Measurements from ENCODE around the gene NEU2.
"Not testable (repeated sequence)": the region's sequence is repeated elsewhere in the genome, so short reads cannot be mapped to it uniquely, and the experiment has no call there.

The NEU2 gene

DNA sequence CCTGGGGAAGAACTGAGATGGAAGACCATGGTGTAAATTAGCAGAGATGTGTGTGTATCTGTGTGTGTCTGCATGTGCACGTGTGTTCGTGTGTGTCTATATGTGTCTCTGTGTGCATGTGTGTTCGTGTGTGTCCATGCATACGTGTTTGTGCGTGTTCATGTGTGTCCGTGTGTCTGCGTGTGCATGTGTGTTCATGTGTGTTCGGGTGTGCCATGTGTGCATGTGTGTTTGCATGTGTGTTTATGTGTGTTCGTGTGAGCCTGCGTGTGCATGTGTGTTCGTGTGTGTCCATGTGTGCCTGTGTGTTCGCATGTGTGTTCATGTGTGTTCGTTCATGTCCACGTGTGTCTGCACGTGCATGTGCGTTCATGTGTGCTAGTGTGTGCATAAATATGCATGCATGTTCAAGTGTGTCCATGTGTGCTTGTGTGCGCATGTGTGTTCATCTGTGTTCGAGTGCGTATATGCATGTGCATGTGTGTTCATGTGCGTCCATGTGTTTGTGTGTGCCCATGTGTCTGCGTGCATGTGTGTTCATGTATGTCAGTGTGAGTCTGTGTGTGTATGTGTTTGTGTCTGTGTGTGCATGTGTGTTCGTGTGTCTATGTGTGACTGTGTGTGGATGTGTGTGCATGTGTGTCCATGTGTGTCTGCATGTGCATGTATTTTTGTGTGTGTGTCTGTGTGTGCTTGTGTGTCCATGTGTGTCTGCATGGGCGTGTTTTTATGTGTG, 3.1 kb downstream of the NEU2 start:
- DNase-seq = no peak

DNA sequence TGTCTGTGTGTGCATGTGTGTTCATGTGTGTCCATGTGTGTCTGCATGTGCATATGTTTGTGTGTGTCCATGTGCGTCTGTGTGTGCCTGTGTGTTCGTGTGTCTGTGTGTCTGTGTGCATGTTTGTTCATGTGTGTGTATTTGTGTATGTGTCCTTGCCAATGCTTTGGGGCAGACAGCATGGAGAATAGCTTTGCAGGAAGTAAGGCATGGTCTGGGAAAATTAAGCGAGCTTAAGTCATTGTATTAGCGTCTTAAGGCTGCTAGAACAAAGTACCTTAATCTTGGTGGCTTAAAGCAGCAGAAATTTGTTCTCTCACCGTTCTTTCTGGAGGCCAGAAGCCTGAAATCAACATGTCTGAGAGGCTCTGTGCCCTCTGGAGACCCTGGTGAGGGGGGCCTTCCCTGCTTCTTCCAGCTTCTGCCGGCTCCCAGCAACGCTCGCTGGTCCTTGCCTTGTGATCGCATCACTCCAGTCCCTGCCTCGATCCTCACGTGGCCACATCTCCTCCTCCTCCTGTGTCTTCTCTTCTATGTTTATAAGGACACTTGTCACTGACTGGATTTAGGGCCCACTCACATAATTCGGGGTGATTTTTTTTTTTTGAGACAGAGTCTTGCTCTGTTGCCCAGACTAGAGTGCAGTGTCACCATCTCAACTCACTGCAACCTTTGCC, 3.8 kb downstream of the NEU2 start:
- no peak for DNase-seq

DNA sequence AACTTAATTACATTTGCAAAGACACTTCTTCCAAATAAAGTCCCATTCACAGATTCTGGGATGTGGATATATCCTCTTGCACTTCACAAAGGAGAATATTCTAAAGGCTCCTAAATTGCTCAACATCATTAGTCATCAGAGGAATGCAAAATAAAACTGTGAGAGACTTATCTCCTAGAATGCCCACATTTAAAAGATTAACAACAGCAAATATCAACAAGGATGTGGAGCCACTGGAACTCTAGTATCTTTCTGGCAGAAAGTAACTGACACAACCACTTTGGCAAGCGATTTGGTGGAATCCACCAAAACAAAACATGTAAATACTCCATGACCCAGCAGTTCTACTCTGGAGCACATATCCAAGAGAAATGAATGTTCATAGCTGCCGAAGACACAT, 4.6 kb downstream of the NEU2 start:
- DNase-seq = no peak

DNA sequence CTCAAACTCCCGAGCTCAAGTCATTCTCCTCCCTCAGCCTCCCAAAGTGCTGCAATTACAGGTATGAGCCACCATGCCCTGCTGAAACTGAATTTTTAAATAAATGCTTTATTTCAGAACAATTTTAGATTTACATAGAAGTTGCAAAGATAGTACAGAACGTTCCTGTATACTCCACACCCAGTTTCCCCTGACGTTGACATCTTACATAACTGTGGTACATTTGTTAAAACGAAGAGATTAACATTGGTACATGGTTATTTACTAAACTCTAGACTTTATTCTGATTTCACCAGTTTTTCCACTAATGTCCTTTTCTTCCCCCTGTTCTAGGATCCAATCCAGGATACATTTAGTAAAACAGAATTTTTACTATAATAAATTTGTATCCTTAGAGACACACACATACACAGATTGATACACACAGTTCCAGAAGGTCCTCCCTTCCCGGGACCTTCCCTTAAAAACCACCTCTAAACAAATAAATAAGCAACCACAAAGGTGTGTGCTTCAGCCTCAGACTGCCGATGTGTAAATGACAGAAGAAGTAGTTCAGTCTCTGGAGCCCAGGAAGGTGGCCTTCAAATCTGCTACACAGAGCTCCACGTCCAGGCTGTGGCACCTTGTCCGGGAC, 6.9 kb downstream of the NEU2 start:
- DNase-seq = no peak

DNA sequence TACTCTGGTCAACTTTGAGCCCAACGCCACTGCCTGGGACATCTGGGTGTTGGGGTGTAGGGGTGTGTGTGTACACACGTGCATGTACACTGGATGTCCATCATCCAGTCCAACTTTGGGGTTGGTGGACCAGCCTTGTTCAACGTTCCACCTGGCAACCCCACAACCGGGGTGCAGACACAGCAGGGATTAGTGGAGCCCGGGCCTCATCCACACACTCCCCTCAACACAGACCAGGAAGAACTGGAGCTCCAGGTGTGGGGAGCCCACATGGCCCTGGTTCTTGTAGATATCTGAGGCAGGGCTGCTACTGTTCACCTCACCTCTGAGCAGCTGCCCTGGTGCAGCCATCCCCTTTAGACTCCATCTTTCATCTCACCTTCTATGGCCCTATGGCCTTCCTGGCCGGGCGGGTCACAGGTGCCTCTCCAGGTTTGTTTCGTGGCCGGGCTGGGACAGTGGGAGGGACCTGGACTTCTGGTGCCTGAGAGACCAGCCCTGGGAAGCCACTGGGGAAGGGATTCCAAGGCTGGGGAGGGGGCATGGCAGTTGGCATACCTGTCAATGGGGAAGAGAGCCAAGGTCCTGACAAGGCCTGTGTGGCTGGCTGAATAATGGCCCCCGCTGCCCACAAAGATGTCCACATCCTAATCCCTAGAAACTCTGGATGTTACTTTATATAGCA, 7.5 kb downstream of the NEU2 start:
- no peak for DNase-seq

DNA sequence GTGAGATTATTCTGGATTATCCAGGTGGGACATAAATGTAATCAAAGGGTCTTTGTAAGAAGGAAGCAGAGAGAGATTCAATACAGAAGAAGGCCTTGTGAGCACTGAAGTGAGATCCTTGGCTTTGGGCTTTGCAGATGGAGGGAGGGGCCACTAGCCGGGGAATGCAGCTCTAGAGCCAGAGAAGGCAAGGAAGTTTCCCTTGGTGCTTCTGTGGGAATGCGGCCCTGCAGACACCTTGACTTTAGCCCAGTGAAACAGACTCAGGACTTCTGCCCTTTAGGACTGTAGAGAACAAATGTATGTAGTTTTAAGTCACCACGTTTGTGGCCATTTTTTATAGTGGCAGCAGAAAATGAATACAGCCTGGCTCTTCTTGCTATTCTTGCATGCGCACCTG, 8.1 kb downstream of the NEU2 start:
- DNase-seq = no peak

DNA sequence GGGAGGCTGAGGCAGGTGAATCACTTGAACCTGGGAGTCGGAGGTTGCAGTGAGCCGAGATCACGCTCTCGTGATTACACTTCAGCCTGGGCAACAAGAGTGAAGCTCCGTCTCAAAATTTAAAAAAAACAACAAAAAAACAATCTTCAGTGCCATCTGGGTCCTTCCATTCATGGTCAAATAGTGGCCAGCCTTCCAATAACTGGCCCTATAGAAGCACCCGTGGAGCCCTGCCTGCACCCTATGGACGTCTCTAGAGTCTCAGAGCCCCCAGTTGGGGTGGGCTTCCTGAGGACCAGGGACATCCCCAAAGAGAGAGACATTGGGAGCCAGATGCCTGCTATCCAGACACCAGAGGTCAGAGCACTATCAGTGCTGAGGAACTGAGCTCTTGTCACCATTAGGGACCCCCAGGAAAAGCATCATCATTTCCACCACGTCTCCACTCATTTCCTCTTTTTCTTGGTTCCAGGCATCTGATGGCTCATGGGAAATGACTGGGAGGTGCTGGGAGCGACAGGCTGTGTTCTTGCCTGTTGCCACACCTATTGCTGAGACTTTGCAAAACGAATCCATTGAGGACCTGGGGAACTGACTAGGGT, 9.4 kb downstream of the NEU2 start:
- no peak for DNase-seq

DNA sequence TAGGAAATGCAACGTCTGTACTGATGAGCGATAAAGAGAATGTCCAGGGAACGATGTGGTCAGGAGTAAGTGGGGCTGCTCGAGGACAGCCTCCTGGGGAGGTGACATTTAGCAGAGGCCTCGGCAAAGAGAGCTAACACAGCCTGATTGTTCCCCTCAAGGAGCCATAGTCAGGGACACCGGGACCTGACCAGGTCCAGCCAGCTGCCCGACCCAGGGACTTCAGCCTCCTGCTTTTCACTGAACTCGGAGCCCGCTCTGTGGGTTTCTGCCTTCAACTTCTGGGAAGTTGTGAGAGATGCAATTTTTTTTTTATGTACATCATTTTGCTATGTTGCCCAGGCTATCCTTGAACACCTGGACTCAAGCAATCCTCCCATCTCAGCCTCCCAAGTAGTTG, 10.1 kb downstream of the NEU2 start:
- no peak for DNase-seq

DNA sequence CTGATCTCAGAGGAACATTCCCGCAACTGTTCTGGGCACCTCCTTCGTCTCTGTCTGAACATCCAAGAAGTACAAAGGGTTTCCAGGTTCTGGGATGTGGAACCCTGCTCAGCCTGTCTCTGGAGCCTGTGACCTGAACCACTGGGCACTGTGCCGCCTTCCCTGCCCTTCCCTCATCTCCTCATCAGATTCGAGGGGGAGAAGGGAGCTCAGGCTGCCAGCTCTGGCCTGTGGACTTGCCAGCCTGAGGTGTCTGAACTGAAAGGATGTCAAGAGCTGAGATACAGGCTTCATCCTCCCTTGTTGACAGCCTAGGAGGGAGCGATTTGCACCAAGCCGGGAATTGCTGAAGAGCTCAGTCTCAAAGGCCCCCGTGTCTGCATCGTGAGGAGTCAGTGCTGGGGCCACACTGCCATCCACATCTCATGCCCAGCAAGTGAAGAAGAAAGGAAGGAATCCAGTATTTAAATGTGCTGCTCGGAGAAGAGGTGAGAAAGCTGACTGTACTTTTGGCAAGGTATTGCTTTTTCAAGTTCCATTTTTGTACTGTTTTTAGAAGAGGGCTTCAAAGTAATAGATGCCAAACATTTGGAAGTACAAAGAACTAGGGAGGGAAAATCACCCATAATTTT, 12.6 kb downstream of the NEU2 start:
- DNase-seq = no peak

DNA sequence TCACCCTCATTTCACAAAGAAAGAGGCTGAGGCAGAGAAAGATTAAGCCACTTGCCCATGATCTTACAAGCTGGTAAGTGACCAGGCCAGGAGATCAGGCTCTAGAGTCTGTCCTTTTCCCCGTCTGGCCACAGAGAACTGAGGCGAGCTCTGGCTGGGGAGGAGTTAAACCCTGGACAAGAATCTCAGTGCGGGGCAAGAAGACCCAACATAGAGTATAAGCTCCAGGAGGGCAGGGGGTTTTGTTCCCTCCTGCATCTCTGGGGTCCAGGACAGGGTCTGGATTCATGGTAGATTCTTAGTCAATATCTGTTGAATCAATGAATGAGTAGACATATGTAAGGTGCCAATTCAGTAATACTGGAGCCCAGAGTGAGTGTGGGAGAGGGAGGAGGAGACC, 14.7 kb downstream of the NEU2 start:
- no peak for DNase-seq

DNA sequence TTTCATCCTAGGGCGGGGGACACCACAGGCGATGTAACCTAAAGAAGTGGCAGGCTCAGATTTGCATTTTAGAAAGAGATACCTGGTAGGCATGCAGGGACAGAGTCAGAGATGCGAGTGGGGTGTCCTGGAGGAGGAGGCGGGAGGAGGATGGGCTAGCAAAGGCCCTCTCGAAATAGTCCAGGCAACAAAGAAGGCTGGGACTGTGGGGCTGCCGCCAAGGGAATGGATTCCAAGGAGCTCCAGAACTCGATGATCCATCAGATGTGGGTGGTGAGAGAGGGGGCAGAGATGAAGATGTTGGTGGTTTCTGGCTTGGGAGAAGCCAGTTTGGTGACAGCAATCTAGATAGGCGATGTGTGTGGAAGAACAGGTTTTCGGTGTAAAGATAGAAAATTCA, 15.2 kb downstream of the NEU2 start:
- no peak for DNase-seq

DNA sequence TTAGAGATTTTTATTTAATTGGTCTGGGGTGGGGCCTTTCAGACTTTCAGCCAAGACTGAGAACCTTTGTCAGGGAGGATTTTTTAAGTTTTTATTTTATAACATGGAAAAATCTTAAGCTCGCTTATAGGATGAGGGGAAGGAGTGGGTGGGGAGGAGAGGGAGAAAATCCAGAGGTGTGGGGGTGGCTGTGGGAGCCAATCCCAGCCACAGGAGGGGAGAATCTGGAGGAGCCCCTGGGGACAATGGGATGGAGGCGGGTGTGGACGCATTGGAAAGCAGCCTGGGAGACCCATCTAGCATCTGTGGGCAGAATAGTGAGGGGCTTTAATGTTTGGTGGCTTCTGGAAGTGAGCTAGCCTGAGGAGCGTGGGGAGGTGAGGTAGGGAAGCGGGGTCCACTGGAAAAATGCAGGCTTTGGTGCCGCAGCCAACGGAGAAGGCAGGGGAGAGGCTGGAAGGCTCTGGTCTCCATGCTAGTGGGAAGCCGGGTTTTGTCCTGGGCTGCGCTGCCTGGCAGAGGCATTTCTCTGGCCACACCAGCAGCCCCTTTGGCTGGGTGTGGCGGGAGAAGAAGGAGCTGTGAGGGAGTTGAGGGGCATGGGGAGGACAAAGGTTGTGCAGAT, 16.2 kb downstream of the NEU2 start:
- DNase-seq = no peak

DNA sequence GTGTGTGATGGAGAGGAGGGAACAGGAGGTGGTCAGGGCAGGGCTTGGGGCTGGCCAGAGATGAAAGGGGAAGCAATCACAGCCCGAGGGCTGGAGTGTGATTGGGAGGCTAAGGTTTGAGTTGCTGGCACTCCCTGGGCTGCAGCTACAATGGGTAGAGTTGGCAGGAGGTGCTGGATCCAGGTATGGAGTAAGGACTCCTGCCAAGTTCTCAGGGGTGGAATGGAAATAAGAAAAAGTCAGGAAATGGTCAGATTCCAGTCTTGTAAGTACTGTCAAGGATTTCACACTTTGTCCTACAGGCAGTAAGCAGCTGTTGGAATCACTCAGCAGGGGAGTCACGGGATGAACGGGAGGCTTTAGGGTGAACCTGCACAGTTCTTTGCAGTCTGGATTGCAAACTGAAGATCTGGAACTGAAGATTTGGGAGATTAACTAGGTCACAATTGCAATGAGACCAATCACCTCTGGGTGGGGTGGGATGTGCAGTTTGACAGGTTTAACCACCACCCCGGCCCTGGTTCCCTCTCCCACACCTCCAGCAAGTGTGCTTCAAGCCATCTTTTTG, 16.8 kb downstream of the NEU2 start:
- DNase-seq = no peak

DNA sequence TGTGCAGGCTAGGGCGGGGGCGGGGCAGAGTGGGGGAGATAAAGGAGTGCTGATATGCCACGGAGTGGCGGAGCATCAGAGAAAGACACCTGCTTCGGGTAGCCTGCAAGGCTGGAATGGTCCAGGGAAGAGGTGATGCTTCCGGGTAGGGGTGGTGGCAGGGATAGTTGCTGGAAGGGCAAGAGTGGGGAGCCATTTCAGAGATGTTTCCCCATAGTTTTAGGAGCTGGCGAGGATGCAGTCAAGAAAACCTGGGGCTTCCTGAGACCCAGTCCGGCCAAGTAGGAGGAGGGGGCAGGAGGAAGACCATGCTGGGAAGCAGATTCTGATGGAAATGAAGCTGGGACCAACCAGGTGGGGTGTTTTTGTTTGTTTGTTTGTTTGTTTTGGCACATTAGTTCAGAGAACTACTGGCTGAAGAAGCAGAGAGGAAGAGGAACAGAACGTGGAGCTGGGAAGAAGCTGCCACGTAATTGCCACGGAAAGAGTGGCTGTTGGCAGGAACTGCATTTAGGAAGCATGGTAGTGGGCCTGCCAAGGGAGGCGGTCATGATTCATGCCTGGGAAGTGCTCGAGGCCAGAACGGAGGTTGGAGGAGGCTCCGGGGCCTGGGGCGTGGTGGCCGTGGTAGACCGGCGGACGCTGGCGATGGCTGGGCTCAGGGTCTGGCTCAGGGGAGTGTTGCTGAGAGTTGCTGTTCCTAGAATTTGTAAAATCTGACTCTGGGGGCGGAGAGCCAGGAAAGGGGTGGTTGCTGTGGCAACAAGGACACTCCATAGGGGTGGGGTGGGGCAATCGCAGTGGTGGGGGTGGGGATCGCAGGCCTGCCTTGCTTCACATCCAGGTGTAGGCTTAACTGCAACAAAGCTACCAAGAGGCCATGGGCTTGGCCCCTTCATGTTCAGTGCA, 19.0 kb downstream of the NEU2 start:
- DNase-seq = no peak

DNA sequence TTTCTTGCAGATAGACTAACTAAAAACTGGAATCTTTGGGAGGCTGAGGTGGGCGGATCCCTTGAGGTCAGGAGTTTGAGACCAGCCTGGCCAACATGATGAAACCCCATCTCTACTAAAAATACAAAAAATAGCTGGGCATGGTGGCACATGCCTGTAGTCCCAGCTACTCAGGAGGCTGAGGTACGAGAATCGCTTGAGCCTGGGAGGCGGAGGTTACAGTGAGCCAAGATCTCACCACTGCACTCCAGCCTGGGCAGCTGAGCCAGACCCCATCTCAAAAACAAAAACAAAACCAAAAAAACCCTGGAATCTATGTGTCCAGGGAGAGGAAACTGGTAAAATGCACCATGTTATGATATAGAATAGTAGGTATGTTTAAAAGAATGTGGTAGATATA, 20.0 kb downstream of the NEU2 start:
- DNase-seq = not testable (repeated sequence)

DNA sequence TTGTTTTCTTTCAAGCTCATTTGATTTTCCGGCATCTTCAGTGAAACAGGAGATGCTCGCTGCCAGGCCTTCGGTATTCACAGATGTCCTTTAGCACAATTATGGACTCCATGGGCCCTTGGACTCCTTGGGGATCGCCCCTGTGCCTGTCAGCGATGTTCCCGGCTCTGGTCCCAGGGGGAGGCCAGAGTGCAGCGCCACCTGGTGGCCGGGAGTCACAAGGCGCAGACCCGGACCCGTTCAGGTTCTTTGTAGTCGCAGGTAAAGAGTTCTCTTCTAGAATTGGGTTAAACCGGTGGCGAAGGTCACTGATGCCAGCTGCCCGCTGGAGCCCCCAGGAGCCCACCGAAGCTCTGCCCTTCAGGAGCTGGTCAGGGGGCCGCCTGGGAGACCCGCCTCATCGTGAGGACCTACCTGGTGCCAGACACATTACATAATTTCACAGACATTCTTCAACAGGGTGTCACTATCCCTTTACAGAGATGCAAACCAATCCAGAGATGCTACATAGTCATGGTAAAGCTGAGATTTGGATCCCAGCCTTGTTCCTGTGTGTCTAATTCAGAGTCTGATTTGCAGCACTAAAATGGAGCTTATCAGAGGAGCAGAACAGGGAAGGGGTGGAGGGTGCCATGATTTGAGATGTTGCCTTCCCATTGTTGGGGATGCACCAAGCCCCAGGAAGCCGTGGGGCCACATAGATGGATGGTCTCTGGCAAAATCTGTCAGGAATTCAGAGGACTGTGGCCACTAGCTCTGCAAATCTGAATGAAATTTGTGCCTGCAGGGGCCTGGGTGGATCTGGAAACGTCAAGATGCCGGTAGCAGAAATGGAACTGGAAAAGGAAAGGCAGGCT, 21.7 kb downstream of the NEU2 start:
- DNase-seq = no peak

DNA sequence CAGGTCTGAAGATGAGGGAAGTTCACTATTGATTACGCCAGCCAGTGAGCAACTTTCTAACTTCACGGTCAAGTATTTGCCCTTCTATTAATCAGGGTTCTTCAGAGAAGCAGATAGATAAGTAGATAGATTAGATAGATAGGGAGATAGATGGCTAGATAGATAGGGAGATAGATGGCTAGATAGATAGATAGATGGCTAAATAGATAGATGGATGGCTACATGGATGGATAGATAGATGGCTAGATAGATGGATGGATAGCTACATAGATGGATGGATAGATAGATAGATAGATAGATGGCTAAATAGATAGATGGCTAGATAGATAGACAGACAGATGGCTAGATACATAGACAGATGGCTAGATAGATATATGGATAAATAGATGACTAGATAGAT, 22.9 kb downstream of the NEU2 start:
- no peak for DNase-seq

DNA sequence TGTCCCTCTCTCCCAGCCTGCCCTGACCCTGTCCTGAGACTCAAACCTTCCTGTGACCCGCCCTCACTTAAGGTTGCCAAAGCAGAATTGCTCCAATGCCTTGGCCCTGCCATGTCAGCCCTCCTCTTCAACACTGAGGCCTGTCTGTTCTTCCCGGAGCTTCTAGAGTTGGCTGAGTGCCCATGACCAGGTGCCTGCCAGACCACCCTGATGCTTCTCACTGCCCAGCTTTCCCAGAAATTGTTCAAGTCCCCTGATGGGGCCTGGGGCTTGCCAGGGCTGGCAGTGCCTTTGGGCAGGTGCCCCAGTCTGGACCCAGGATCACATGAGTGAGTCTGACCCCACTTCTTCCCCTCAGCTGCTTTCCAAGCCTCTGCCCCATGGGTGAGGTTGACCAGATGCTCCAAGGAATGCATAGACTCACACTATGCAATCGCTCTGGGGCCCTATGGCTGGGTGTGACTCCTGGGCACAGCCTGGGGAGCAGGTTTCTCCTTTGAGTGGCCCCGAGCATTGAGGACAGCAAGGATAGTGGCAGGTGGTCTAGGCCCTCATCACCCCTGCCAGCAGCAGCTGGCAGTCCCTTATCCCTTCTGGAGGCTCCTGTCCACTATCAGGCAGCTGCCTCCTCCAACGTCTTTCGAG, 24.6 kb downstream of the NEU2 start:
- DNase-seq = no peak

All from DMS 273 treated with DMSO at 0.1 percent for 48 hours (cell line).